ENCODE data around the gene CD81.

DNA sequence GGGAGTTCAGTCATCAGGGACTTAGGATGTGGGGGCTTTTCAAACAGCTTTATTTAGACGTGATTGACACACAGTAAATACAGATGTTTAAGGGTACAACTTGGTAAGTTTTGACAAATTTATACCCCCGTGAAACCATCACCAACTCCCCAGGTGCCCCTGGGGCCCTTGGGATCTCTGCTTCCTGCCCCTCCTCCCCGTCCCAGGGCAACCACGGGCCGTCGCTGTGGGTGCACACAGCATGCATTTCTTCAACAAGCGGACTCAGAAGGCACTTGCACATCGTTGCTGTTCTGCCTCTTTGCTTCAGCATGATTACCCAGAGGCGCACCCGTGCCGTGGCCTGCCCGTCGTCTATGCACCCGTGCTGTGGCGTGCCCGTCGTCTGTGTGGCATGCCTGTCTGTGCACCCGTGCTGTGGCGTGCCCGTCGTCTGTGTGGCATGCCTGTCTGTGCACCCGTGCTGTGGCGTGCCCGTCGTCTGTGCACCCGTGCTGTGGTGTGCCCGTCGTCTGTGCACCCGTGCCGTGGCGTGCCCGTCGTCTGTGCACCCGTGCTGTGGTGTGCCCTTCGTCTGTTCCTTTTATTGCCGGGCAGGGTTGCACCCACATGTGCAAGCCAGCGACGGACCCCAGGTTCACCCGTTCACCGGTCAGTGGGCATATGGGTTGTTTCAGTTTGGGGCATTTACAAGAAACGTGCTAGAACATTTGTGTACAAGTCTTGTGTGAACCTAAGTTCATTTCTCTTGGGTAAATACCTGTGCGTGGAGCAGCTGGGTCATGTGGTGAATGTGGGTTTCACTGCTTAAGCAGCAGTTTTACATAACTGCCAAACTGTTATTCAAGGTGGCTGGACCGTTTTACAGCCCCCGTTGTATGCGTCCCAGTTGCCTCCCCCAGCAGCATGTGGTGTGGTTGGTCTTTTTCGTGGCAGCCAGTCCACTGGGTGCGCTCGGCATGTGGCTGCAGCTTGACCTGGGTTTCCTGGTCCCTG, 8.3 kb downstream of the CD81 start:
- TF ChIP-seq, protein P1, sequence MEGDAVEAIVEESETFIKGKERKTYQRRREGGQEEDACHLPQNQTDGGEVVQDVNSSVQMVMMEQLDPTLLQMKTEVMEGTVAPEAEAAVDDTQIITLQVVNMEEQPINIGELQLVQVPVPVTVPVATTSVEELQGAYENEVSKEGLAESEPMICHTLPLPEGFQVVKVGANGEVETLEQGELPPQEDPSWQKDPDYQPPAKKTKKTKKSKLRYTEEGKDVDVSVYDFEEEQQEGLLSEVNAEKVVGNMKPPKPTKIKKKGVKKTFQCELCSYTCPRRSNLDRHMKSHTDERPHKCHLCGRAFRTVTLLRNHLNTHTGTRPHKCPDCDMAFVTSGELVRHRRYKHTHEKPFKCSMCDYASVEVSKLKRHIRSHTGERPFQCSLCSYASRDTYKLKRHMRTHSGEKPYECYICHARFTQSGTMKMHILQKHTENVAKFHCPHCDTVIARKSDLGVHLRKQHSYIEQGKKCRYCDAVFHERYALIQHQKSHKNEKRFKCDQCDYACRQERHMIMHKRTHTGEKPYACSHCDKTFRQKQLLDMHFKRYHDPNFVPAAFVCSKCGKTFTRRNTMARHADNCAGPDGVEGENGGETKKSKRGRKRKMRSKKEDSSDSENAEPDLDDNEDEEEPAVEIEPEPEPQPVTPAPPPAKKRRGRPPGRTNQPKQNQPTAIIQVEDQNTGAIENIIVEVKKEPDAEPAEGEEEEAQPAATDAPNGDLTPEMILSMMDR (IDR thresholded peaks at IDR 0.05), result no peak
- TF ChIP-seq POLR2A (IDR thresholded peaks at IDR 0.05; ENCODE audit: low read depth), result no peak

All from esophagus muscularis mucosa (tissue), 3 donors.